ENCODE results near the gene PHLDB2.

The PHLDB2 gene

GRCh38 chr3:111923806-111924205, 64.7 kb downstream of the PHLDB2 start:
- no peak for DNase-seq

- no peak for DNase-seq
These were observed 65.2 kb downstream of the PHLDB2 start for GRCh38 chr3:111924283-111924682.

DNA sequence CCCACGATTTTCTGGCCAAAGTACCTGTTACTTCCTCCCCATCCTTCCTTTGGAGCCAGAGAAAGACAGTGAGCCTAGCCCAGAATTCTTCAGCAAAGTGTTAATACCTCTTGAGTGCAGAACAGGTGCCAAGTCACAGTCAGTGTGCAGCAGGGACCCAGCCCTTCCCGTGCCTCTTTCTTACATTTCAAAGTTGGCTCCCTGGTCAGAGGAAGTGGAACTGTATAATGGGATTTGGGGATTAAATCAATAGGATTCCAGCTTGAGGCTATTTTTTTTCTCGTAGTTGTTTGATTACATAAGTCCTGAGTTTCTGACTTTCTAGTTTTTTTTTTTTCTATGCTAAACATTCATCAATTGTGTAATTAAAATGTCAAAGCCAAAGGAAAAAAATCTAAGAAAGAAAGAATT, 67.2 kb downstream of the PHLDB2 start:
- no peak for DNase-seq

DNA sequence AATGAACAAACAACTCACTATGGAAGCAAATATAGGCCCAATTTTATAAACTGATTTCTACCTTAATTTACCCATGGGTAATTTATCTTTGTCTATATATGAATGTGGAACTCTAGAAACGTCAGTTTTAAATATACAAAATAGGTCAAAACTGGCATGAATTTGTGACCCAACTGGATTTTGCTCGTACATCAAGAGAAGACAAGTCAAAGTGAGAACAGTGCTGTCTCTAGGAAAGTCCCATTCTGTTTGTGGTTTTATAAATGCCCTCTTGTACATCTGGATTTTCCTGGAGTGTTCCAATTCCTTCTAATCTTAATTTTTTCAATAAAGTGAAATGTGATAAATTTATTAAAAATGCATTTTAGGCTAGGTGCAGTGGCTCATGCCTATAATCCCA, 69.5 kb downstream of the PHLDB2 start:
- no peak for DNase-seq

- no peak for DNase-seq
These were observed 70.4 kb downstream of the PHLDB2 start for GRCh38 chr3:111929484-111929883.

DNA sequence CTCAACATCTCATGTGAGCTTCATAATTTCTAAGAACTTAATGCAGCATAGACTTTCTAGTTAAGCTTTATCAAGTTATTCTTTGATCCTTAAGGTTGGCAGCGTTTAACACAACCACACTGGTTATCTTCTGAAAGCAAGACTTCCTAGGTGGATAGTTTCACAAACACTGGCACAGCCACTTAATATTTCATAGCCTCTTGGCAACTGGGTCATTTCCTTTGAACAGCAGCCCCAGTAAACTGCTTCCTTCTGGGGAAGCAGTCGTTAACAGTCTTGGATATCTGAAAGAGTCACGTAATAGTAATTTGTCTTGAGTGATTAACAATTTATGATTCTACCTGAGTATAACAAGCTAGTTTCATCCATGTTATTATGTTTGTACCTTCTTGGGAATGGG, 73.9 kb downstream of the PHLDB2 start:
- no peak for DNase-seq

DNA sequence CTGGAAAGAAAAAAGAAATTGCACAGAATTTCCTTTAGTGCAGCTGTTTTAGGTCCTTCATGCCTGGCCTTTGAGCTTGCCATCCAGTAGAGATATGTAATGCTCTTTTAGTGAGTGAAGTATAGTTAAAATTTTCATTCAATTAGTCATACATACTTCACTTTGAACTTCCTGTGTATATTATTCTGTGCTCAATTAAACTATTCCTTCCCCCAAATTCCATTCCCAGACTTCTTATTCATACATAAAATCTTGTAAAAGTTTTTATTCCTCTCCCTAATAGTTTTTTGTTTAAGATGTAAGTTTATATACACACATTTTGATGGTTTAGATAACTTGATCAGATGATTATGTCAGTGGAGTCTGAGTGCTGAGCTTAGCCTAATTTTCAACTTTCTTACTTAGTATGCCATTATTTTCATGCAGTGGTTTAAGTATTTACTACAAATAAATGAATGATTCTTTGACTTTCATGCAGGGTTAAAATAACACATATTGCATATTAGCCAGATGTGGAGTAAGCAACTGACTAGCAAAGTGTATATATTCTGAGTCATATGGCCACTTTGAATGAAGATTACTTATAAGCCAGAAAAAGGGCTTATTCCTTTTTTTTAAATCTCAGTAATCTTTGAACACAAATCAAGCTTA, 77.3 kb downstream of the PHLDB2 start:
- DNase-seq: no peak

DNA sequence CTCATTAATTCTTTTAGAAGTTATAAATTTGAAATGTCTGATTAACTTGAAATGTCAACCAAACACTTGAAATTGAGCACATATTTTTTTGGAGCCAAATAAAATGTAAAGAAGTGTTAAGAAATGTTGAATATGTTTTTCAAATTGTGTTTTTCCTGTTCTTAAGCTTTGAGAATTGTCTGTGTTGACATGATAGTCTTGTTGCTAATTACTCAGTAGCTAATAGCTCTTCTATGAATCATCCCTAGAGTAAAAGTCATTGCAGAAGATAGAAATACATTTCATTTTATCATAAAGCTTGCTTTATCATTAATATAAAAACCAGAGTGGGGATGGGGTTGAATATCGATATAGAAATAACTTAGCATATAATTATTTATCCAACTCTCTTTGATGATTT, 77.9 kb downstream of the PHLDB2 start:
- DNase-seq: no peak

DNA sequence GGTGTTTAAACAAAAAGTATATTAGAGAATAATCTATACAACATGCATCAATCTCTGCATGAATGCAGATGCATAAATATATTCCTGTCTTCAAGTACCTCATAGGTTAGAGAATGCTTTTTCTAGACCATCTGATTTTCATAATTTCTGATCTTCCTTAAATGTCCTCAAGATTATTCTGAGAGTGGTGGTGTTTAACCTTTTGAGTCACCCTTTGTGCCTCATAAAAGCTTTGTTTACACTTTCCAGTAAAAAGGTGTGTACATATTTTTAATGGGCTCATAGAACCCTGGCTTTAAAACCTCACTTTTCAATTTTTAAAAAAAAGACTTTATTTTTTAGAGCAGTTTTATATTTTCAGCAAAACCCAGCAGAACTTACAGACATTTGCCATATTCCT, 78.8 kb downstream of the PHLDB2 start:
- no peak for DNase-seq

DNA sequence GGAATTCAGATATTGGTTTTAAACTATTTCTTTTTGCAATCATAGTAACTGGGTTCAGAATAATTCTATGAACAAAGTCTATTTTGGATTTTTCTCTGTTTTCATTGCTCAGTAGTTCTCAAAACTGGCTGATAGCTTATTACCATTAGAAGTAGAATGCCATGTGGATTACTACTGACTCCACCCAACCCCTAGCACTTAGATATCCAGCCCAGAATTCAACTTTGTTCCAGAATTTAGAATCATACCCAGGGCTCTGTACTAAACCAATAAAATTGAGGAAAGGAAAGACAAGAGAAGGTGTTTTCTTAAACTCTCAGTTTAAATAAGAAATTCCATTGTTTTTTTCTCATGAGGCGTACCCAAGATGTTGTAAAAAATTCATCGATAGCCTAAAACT, 80.8 kb downstream of the PHLDB2 start:
- no peak for DNase-seq

- DNase-seq: no peak
These were observed 84.5 kb downstream of the PHLDB2 start for GRCh38 chr3:111943533-111943932.

DNA sequence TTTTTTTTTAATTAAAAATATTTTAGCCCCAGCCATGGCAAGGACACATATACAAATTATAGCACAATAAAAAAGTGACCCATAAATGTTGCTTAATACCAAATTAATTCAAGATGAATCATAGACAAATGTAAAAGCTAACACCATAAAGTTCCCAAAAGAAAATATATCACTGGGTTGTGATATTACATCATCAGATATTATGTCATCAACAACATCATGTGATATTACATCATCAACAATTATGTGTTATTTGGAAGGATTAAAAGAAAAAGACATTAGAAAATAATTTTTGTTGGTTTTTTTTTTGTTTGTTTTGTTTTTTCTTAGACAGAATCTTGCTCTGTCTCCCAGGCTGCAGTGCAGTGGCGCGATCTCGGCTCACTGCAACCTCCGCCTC, 85.3 kb downstream of the PHLDB2 start:
- DNase-seq: no peak

DNA sequence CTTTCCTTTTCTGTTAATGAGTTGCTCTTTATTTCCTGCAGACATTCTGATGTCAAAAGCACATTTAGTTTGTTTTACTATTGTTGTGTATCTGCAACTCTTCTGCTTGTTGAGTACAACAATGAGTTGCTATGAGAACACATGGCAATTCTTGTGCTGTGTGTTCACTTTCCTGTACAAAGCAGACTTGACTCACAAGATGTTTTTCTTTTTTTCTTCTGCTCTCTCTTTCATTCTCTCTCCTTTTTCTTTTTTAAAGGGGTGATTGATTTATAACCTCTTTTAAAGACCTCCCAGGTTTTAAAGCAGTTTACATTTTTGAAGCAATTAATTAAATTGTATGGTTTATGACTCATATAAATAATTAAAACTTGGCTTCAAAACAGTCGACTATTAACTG, 88.2 kb downstream of the PHLDB2 start:
- DNase-seq: no peak

GRCh38 chr3:111948786-111949185, 89.7 kb downstream of the PHLDB2 start:
- no peak for DNase-seq

GRCh38 chr3:111949712-111950111, 90.6 kb downstream of the PHLDB2 start:
- DNase-seq: no peak

DNA sequence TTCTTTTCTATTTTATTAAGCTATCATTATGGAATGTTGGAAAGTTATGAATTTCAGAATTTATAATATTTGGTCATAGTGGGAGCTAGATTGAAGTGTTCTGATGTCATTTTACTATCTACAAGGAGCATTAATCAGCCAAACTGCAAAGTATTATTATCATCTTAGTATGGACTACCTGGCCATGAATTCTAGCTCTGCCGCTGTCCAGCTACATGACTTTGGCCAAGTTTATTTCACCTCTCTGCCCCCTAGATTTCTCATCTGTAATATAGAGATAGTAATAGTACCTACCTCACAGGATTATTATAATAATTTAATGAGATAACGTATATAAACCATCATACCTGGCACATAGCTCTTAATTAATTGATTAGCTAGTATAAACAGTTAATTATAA, 92.0 kb downstream of the PHLDB2 start:
- no peak for DNase-seq

DNA sequence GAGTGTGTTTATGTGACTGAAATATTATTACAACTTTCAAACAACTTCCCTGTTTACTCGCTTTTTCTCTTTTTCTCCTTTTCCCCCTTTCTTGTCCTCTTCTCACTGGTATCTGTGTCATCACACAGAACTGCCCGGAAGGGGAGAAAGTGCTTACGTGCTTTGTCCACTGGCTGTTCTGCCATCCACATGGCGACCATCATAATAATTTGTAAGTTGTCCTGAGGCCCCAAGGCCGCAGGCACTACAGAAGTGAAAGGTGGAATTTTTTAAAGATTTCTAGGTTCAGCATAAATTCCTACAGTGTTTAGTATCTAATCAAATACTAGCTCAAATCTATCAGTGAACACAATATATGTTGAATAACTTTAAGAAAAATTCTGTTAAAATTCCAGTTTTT, 93.0 kb downstream of the PHLDB2 start:
- no peak for DNase-seq

- DNase-seq: no peak
These were observed 93.9 kb downstream of the PHLDB2 start for GRCh38 chr3:111952866-111953450.

DNA sequence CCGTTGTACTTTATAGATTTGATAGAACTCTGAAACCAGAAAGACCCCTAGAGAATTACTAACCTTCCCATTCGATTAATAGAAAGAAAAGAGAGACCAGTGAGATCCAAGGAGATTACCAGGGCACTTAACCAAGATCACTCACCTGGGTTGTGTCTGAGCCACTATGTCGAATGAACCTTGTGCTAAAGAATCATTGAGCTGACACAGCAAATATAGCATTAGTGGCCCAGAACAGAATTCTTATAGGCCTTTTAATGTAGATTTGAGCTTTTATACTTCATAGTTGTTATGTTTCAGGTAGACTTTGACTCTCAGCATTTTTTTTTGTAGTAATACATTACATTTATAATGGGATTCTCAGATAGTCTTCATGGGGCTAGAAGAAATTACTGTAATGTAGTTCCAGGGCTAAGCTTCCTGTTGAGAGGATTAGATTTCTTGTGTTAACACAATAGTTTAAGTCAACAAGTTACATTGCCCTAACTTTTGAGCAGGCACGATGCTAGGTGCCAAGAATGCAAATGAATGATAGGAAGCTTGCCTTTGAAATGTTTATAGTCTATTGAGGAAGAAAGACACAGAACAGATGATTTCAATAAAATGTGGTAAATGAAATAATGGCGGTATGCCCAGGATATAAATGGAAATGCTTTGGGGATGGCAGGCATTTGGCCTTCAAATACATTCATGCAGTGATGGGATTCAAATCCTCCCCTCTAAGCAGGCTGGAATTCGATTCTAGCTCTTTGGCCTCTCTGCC, 95.3 kb downstream of the PHLDB2 start:
- no peak for DNase-seq

DNA sequence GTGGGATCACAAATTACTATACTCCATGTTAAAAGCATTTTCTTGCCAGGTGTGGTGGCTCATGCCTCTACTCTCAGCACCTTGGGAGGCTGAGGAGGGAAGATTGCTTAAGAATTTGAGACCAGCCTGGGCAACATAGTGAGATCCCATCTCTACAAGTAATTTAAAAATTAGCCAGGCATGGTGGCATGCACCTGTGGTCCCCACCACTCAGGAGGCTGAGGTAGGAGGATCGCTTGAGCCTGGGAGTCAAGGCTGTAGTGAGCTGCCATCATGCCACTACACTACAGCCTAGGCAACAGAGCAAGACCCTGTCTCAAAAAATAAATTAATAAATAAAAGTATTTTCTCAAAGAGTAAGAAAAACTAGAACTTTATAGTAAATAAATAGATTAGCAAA, 96.8 kb downstream of the PHLDB2 start:
- no peak for DNase-seq

DNA sequence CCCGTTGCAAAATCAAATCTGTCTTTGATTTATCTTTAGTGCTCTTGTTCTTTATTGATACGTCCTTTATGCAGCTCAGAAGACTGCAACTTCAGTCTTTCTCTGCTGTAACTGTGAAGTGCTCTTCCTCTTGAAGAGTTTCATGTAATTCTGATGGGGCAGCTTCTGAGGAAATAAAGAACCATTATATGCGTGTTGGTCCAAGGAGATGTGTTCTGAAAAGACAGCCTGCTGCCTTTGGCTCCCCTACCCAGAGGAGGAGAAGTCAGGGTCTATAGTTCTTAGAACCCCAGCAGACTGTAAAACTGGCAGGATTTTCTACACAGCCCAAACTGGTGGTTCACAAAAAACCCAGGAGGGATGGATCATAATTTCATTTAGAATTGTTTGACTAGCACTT, 97.4 kb downstream of the PHLDB2 start:
- no peak for DNase-seq

GRCh38 chr3:111956995-111957734, 98.1 kb downstream of the PHLDB2 start:
- DNase-seq: no peak

GRCh38 chr3:111961461-111962164, 102.5 kb downstream of the PHLDB2 start:
- DNase-seq: no peak

All from right kidney (tissue), 1 donor.